ENCODE measurements around the gene MOB1A.

Gene MOB1A

DNA sequence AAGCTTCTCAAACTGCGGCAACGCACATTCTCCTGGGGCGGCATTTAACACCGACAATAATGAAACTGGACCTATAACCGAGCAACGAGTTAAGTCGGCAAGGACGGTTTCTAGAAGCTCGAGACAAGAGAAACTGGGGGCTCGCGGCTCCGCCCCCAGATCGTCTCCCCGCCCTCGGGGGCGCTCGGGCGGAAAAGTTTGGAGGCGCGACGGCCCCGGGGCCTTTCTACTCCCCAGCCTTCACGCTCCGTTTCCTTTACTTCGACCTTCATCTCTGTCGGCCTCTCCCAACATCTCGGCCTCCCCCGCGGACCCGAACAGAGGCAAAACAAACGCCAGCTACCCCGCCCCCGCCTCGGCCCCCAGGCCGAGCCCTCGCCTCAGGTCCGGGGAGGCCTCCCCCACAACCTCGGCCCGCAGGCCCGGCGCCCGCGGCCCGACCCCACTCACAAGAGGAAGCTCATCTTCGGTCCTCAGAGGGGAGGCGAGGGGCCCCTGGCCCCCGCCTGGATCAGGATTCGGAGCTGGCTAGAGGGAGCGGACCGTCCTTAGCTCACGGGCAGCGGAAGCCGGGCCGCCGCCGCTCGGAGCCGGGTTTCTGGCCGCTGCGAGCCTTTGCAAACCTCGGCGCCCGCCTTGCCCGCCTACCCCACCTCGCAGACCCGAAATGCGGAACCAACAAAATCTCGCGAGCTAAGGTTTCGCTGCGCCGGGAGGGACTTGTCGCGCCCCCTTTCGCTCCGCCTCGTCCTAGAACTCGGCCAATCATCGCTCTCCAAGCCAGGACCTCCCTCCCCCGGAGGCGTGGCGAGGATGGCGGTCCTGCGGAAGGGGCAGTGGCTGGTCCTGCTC lies at the start of gene MOB1A:
TSS of gene MOB1A (minus strand) at position 669 of the 852 bp plus-strand sequence. CDS start at position 464, 205 bp downstream.
- no peak for TF ChIP-seq CTCF (IDR thresholded peaks at IDR 0.05)

GRCh38 chr2:74227646-74228045 lies 49.0 kb upstream of the MOB1A start:
- no peak for TF ChIP-seq CTCF (IDR thresholded peaks at IDR 0.05)

DNA sequence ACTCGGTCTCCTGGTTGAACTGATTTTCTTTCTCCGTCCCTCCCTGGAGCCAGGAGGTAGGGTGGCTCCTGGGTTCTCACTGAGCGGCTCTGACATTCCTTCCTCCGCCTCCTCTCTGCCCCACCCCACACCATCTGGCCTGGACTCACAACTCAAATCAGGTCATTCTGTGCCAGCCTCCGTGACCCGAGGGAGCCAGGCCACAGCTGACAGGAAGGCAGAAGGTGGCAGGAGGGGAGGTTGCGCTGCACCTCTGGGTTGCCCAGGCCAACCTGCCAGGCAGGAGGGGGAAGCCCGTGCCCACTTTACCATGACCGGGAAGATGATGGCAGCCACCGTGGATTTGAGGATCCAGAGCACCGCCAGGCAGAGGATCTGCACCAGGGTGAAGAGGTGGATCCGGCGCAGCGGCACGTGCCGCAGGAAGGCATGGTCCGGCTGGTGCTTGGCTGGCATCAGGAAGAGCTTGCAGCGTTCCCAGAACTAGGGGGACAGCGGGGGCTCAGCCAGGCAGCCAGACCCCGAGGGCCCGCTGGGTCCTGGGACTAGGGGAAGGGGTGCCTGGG lies 48.1 kb upstream of the MOB1A start:
- TF ChIP-seq CTCF (IDR thresholded peaks at IDR 0.05) = no peak

DNA sequence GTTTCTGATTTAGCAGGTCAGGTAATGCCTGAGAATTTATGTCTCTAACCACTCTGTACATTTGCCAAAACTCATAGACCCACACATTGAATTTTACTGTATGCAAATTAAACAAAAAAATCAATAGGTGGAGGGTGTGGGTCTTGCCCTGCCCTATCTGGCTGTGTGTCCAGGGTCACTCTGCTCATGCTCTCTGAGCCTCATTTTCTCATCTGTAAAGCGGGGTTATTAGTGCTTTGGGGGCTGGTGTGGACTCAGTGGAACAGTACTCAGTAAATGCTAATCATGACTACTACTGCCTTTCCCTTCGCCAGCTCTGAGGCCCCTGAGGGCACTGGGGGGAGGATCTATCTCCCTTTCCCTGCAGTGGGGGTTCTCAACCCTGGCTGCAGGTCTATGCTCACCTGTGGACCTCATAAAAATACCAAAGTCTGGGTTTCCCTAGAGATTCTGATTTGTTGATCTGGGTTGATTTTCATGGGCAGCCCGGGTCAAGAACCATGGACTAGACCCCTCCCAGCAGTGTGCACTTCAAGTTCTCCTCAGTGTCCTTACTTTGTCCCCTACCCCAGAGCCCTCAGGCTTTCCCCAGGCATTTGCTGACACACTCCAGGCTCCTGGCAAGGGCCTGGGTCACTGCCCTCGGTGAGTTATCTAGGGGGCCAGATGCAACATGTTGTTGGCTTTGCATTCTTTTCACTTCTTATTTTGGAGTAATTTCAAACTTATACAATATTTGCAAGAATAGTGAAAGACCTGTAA lies 47.2 kb upstream of the MOB1A start:
- no peak for TF ChIP-seq CTCF (IDR thresholded peaks at IDR 0.05)

- TF ChIP-seq CTCF (IDR thresholded peaks at IDR 0.05) = no peak
These were observed 45.5 kb upstream of the MOB1A start for GRCh38 chr2:74223941-74224770.

DNA sequence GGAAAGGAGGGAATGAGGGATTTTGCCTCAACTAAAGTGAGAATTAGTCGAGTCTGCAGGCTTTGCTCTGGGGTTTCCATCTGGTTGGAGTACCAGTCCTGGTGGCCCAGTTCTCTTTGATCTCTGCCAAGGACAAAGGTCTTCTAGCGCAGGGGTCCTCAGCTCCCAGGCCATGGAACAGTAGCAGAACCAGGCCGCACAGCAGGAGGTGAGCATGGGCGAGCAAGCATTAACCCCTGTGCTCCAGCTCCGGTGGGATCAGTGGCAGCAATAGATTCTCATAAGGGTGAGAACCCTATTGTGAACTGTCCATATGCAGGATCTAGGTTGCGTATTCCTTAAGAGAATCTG lies 43.6 kb upstream of the MOB1A start:
- TF ChIP-seq CTCF (IDR thresholded peaks at IDR 0.05) = no peak

All from LNCAP (cell line).